ENCODE data around the gene TLR9. TPM values are rescaled to one million over a fixed set of nuclear protein-coding genes. Genes with fewer than 3 reads are reported as not detected.

The TLR9 gene
- total and polyA plus RNA-seq, 9 of the 15 experiments (the other 6 are each of a cell fraction or from before 2014, with no cell fraction given): not detected

DNA sequence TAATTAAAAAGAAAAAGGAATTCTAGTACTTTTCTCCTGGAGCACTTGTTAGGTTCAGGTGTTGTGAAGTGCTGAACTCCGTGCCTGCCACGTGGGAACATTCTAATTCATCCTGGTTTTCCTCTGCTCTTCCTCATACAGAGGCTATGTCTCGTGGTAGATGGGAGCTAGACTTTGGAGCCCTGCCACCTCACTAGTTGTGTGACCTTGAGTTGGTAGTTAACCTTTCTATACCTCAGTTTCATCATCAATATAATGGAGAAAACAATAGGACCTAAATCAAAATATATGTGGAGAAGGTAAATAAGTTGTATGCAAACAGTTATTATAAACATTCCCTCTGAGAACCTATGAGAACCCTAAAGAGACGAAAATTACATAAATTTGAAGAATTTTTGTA lies 16.9 kb downstream of the TLR9 start:
- ChIA-PET POLR2A (interaction anchor here (1.1 kb wide), 1 partner anchor 213 kb away, joined by 3 read pairs; the partner anchor contains the start of gene RPL29), CTCF (ENCODE audit: low intra/inter-chr PET ratio) (no interaction called here)
- FAIRE-seq (no peak), DNase-seq (ENCODE audit: extremely low read depth in 1 of 4, low spot score in 3 of 4) (no peak), ATAC-seq (no peak)
- in situ Hi-C loops (cut with MboI): no loop called here
- no peaks in the 10 kb centered on the region for H3K27me3 ChIP-seq (ENCODE audit: control insufficient read depth in 2 of 2, insufficient read depth in 2 of 2, low read length in 2 of 2)
- no peak overlapping the region for H3K4me2 ChIP-seq (ENCODE audit: insufficient read depth, low read length)
- no peak overlapping the region for H3K27ac ChIP-seq (ENCODE audit: extremely low read depth, low read depth, low read length)
- H3K9me3 ChIP-seq (replicated peaks; ENCODE audit: control insufficient read depth, insufficient read depth, low read depth, low read length): no peaks in the 10 kb centered on the region
- H3K9ac ChIP-seq (ENCODE audit: insufficient read depth in 1 of 2, low read depth in 2 of 2, low read length in 2 of 2): no peak overlapping the region
- no peak overlapping the region for H2AFZ ChIP-seq (ENCODE audit: low read depth, low read length)
- TF ChIP-seq MCM5 (IDR thresholded peaks at IDR 0.05; ENCODE audit: low read depth): no peak
- TF ChIP-seq, protein P1, sequence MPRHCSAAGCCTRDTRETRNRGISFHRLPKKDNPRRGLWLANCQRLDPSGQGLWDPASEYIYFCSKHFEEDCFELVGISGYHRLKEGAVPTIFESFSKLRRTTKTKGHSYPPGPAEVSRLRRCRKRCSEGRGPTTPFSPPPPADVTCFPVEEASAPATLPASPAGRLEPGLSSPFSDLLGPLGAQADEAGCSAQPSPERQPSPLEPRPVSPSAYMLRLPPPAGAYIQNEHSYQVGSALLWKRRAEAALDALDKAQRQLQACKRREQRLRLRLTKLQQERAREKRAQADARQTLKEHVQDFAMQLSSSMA (CRISPR knock-in tag; IDR thresholded peaks at IDR 0.05): no peak
- no peak for TF ChIP-seq PTBP1 (IDR thresholded peaks at IDR 0.05; ENCODE audit: low read depth, low read length)
- TF ChIP-seq FOXJ2 (tag; IDR thresholded peaks at IDR 0.05): no peak
- TF ChIP-seq, protein P2, sequence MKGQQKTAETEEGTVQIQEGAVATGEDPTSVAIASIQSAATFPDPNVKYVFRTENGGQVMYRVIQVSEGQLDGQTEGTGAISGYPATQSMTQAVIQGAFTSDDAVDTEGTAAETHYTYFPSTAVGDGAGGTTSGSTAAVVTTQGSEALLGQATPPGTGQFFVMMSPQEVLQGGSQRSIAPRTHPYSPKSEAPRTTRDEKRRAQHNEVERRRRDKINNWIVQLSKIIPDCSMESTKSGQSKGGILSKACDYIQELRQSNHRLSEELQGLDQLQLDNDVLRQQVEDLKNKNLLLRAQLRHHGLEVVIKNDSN (CRISPR knock-in tag; IDR thresholded peaks at IDR 0.05): no peak
- TF ChIP-seq MCM7 (IDR thresholded peaks at IDR 0.05): no peak
- TF ChIP-seq ZBTB17 (CRISPR knock-in tag; IDR thresholded peaks at IDR 0.05): no peak
- TF ChIP-seq NR2F6 (CRISPR knock-in tag; IDR thresholded peaks at IDR 0.05): no peak
- no peak for TF ChIP-seq ZSCAN32 (CRISPR knock-in tag; IDR thresholded peaks at IDR 0.05)
- no peak for TF ChIP-seq PHF21A (IDR thresholded peaks at IDR 0.05; ENCODE audit: borderline replicate concordance, low read depth)
- no peak for TF ChIP-seq HMG20B (CRISPR knock-in tag; IDR thresholded peaks at IDR 0.05)
- no peak for TF ChIP-seq MAFG (tag; conservative IDR thresholded peaks at IDR 0.05)
- no peak for TF ChIP-seq TEAD4 (IDR thresholded peaks at IDR 0.05; ENCODE audit: low read length)
- TF ChIP-seq TEAD4 (CRISPR knock-in tag; IDR thresholded peaks at IDR 0.05; ENCODE audit: borderline replicate concordance): no peak
- no peaks in the 10 kb centered on the region for H3K79me2 ChIP-seq (ENCODE audit: control insufficient read depth, insufficient read depth, low read length)
- intact Hi-C loops (cut with micrococcal nuclease): no loop called here
- H4K20me1 ChIP-seq (replicated peaks; ENCODE audit: control insufficient read depth, insufficient read depth, low read length): no peaks in the 10 kb centered on the region
- H3K4me3 ChIP-seq: no peak overlapping the region
- H3K36me3 ChIP-seq (ENCODE audit: control insufficient read depth, insufficient read depth, low read length): peaks cover 94% of the 10 kb centered on the region; the same call in 2 of the 3 replicates
- WGBS (ENCODE audit: insufficient coverage, low coverage, missing lambda C conversion rate): 92% methylated on average over 4 of the region's 4 CpGs
- no TSS peak for BruUV-seq (replicated peaks)
- no peaks in the 10 kb centered on the region; a peak in 1 of 5 replicates for H3K4me1 ChIP-seq (replicated peaks in 1 of 2; ENCODE audit: control insufficient read depth in 2 of 2, insufficient read depth in 2 of 2, low read length in 2 of 2)
- H3K9me1 ChIP-seq (ENCODE audit: control insufficient read depth, insufficient read depth, low read length): no peaks in the 10 kb centered on the region

Data from K562 (cell line).